Activated CD4-positive, alpha-beta T cell treated with anti-CD3 and anti-CD28 coated beads for 36 hours (primary cell): ENCODE data around the gene AQP3. TPM values are rescaled to one million over a fixed set of nuclear protein-coding genes. Genes with fewer than 3 reads are reported as not detected.
"Not testable (repeated sequence)": the region's sequence is repeated elsewhere in the genome, so short reads cannot be mapped to it uniquely, and the experiment has no call there.

Experiments
- ATAC-seq: fragments of 200-7000 bp; cut with Tn5 transposase; one replicate; pipeline ENCODE4 v1.10.0; 2021; ENCODE audit warnings: mild to moderate bottlenecking, moderate library complexity
- CTCF ChIA-PET: fragments of 350-600 bp; sonication (Branson Sonifier 250); formaldehyde crosslinking; loops from one replicate; lab custom pipeline; 2021; ENCODE audit warnings: antibody characterized with exemption; lab: Charles Lee
- POLR2A ChIA-PET: fragments of 350-600 bp; sonication (Branson Sonifier 250); formaldehyde crosslinking; loops from one replicate; lab custom pipeline; 2021; ENCODE audit warnings: antibody characterized with exemption, inconsistent platforms; lab: Charles Lee
- DNase-seq: peaks from one replicate; pipeline ENCODE4 v3.0.0-alpha.2; 2020
- H3K27ac Mint-ChIP-seq: one replicate; pipeline ENCODE4 v1.8.0; 2021; ENCODE audit warnings: mixed read lengths
- H3K27me3 Mint-ChIP-seq: one replicate; pipeline ENCODE4 v1.8.0; 2021; ENCODE audit warnings: mixed read lengths
- H3K36me3 Mint-ChIP-seq: one replicate; pipeline ENCODE4 v1.8.0; 2021; ENCODE audit warnings: low read depth, mixed read lengths
- H3K4me1 Mint-ChIP-seq: one replicate; pipeline ENCODE4 v1.8.0; 2021; ENCODE audit warnings: mixed read lengths
- H3K4me3 Mint-ChIP-seq: one replicate; pipeline ENCODE4 v1.8.0; 2021; ENCODE audit warnings: mild to moderate bottlenecking, moderate library complexity, mixed read lengths
- H3K9me3 Mint-ChIP-seq: one replicate; pipeline ENCODE4 v1.8.0; 2021; ENCODE audit warnings: low read depth, mixed read lengths
- intact Hi-C, 2 experiments: fragments of 100-400 bp; cut with DNase I in 1 of 2; cut with micrococcal nuclease in 1 of 2; formaldehyde crosslinking; loops; one replicate each; pipeline versions ENCODE4 v1.14.2 to v1.15.1; 2022 to 2024; cut with DNase I, micrococcal nuclease
- microRNA-seq: library from miRNA; unstranded; fragments of <30 nt; microRNA quantifications from one replicate; pipeline ENCODE4 v1.2.0, GENCODE V29; 2021; ENCODE audit warnings: borderline replicate concordance
- total RNA-seq, 2 experiments: library from RNA; stranded (reverse); gene quantifications; one replicate each; pipeline ENCODE4 v1.2.3, GENCODE V29; 2021

The AQP3 gene
- total RNA-seq, 2 experiments from 2014 or later: 8.5 to 11.3 TPM

- H3K27ac Mint-ChIP-seq, POLR2A ChIA-PET: not testable (repeated sequence)
These were observed 48.3 kb downstream of the AQP3 start for GRCh38 chr9:33399047-33399446.

GRCh38 chr9:33397801-33398200 is 49.6 kb downstream of the AQP3 start:
- H3K27ac Mint-ChIP-seq, intact Hi-C loops, H3K27me3 Mint-ChIP-seq, POLR2A ChIA-PET, ATAC-seq, CTCF ChIA-PET, H3K9me3 Mint-ChIP-seq, DNase-seq, H3K4me1 Mint-ChIP-seq, H3K36me3 Mint-ChIP-seq, H3K4me3 Mint-ChIP-seq: not testable (repeated sequence)

More at GRCh38 chr9:33399047-33399446, 48.3 kb downstream of the AQP3 start:
- H3K9me3 Mint-ChIP-seq, H3K4me3 Mint-ChIP-seq, intact Hi-C loops, H3K36me3 Mint-ChIP-seq, H3K27me3 Mint-ChIP-seq, H3K4me1 Mint-ChIP-seq, DNase-seq, ATAC-seq: not testable (repeated sequence)
- CTCF ChIA-PET: interaction anchor here (0.7 to 1.0 kb wide), 3 partner anchors 23 to 102 kb away, joined by 3 read pairs; no protein-coding TSS in a partner anchor

- H3K4me3 Mint-ChIP-seq, ATAC-seq, H3K27ac Mint-ChIP-seq, POLR2A ChIA-PET, H3K36me3 Mint-ChIP-seq, H3K4me1 Mint-ChIP-seq, H3K27me3 Mint-ChIP-seq, DNase-seq, H3K9me3 Mint-ChIP-seq, intact Hi-C loops: not testable (repeated sequence)
- CTCF ChIA-PET: interaction anchor here (1.0 kb wide), 1 partner anchor 19 kb away, joined by 3 read pairs; no protein-coding TSS in a partner anchor
These were observed 52.1 kb downstream of the AQP3 start for GRCh38 chr9:33395159-33395879.

GRCh38 chr9:33393986-33394385 is 53.4 kb downstream of the AQP3 start:
- ATAC-seq, H3K27me3 Mint-ChIP-seq, DNase-seq, H3K4me3 Mint-ChIP-seq, intact Hi-C loops, H3K36me3 Mint-ChIP-seq, H3K4me1 Mint-ChIP-seq, H3K9me3 Mint-ChIP-seq, POLR2A ChIA-PET, H3K27ac Mint-ChIP-seq: not testable (repeated sequence)
- CTCF ChIA-PET: interaction anchor here (0.7 kb wide), 1 partner anchor 65 kb away, joined by 3 read pairs; no protein-coding TSS in a partner anchor

- Mint-ChIP-seq H3K9me3 (no peaks in the 10 kb centered on the region), H3K4me1 (peaks cover 4% of the 10 kb centered on the region), H3K4me3 (no peak overlapping the region), H3K27ac (no peak overlapping the region), H3K36me3 (no peaks in the 10 kb centered on the region), H3K27me3 (no peaks in the 10 kb centered on the region)
- intact Hi-C loops: no loop called here
- ATAC-seq (no peak), DNase-seq (no peak)
- POLR2A ChIA-PET: interaction anchor here (0.6 kb wide), 1 partner anchor 625 kb away, joined by 7 read pairs; no protein-coding TSS in a partner anchor
- CTCF ChIA-PET: interaction anchor here (0.7 kb wide), 1 partner anchor 65 kb away, joined by 3 read pairs; no protein-coding TSS in a partner anchor
These were observed 53.8 kb downstream of the AQP3 start for GRCh38 chr9:33393581-33393980.

GRCh38 chr9:33392591-33393021 is 54.8 kb downstream of the AQP3 start:
- ATAC-seq, POLR2A ChIA-PET, H3K4me3 Mint-ChIP-seq, H3K36me3 Mint-ChIP-seq, DNase-seq, H3K4me1 Mint-ChIP-seq, H3K27ac Mint-ChIP-seq, H3K9me3 Mint-ChIP-seq, intact Hi-C loops, H3K27me3 Mint-ChIP-seq: not testable (repeated sequence)
- CTCF ChIA-PET: interaction anchor here (0.8 kb wide), 1 partner anchor 18 kb away, joined by 3 read pairs; no protein-coding TSS in a partner anchor

Small RNAs within 50 kb of the gene (microRNA-seq; reads per million reads assigned to microRNA genes)
- gene MIR6851: not detected

Other genes with a start within 250 kb of the AQP3 start
- not detected for gene SPINK4, start 207.4 kb downstream of the AQP3 start, total RNA-seq
- gene BAG1, start 182.9 kb downstream of the AQP3 start, total RNA-seq: 10 to 100 TPM; 47.9 to 65.8 TPM
- 100 to 1,000 TPM; 102 to 106 TPM for gene CHMP5, start 182.5 kb downstream of the AQP3 start, total RNA-seq
- gene NFX1, start 157.1 kb downstream of the AQP3 start, total RNA-seq: 10 to 100 TPM; 31.2 to 33.7 TPM
- not detected for gene AQP7, start 45.0 kb downstream of the AQP3 start, total RNA-seq
- 10 to 100 TPM; 39.0 to 39.4 TPM for gene NOL6, start 26.3 kb upstream of the AQP3 start, total RNA-seq
- gene ANKRD18B, start 76.7 kb upstream of the AQP3 start, total RNA-seq: 1 to 10 TPM; 1.5 to 2.2 TPM